Hematopoietic multipotent progenitor cell treated with erythropoietin and hydrocortisone succinate and interleukin-3 and kit ligand, for 8 days (in vitro differentiated cells): Measurements from ENCODE around the gene NOL8.

ENCODE experiments used
- DNase-seq: peaks from one replicate; pipeline ENCODE4 v3.0.0-alpha.2; 2015

Gene NOL8

GRCh38 chr9:92257327-92257726 is 67.8 kb downstream of the NOL8 start:
- DNase-seq: no peak

GRCh38 chr9:92254381-92255337 is 70.5 kb downstream of the NOL8 start:
- DNase-seq: no peak

GRCh38 chr9:92253656-92254055 is 71.5 kb downstream of the NOL8 start:
- DNase-seq: no peak

GRCh38 chr9:92247981-92248380 is 77.2 kb downstream of the NOL8 start:
- DNase-seq: no peak
